PC-3 (cell line): Measurements from ENCODE around the gene PSMB2. TPM values are rescaled to one million over a fixed set of nuclear protein-coding genes. Genes with fewer than 3 reads are reported as not detected.

ENCODE experiments used
- ATAC-seq: fragments of 200-7000 bp; cut with Tn5 transposase; 2 replicates; pipeline ENCODE4 v1.9.1; 2020; ENCODE audit warnings: mild to moderate bottlenecking, moderate library complexity
- BruUV-seq: library from RNA; stranded (reverse); fragments of 400-500 nt; replicated peaks from 2 replicates; lab custom pipeline; 2021; lab: Mats Ljungman, UMichigan
- CTCF ChIA-PET: fragments of 300-600 bp; sonication (Branson Sonifier 250); formaldehyde crosslinking; loops from one replicate; lab custom pipeline; 2022; ENCODE audit warnings: antibody characterized with exemption; lab: Charles Lee
- POLR2A ChIA-PET: fragments of 300-600 bp; sonication (Branson Sonifier 250); formaldehyde crosslinking; loops from one replicate; lab custom pipeline; 2022; ENCODE audit warnings: antibody characterized with exemption; ENCODE audit not compliant: unreplicated experiment; lab: Charles Lee
- DNase-seq: peaks from one replicate; pipeline ENCODE4 v3.0.0-alpha.2; 2015
- H2AFZ ChIP-seq: fragments of 300-600 bp; sonication (generic); 2 replicates; pipeline ENCODE4 v1.6.0; 2016; ENCODE audit warnings: antibody characterized with exemption, low read length
- H3F3A ChIP-seq: fragments of 300-600 bp; sonication (generic); one replicate; pipeline ENCODE4 v1.6.0; 2017; ENCODE audit warnings: antibody characterized with exemption, low read length, control low read depth, mild to moderate bottlenecking; ENCODE audit not compliant: unreplicated experiment
- H3K27ac ChIP-seq: fragments of 300-600 bp; sonication (generic); 2 replicates; pipeline ENCODE4 v1.5.1; 2016; ENCODE audit warnings: mild to moderate bottlenecking, low read length
- H3K27me3 ChIP-seq: fragments of 300-600 bp; sonication (generic); 2 replicates; pipeline ENCODE4 v1.6.1; 2016; ENCODE audit warnings: low read length, mixed read lengths
- H3K36me3 ChIP-seq: fragments of 300-600 bp; sonication (generic); 2 replicates; pipeline ENCODE4 v1.6.1; 2016; ENCODE audit warnings: low read depth, mixed run types, low read length, mixed read lengths
- H3K4me1 ChIP-seq: fragments of 300-600 bp; sonication (generic); 2 replicates; pipeline ENCODE4 v1.5.1; 2016; ENCODE audit warnings: low read length; ENCODE audit not compliant: insufficient read depth
- H3K4me2 ChIP-seq: fragments of 300-600 bp; sonication (generic); 2 replicates; pipeline ENCODE4 v1.6.0; 2016; ENCODE audit warnings: low read length
- H3K4me3 ChIP-seq: fragments of 300-600 bp; sonication (generic); 2 replicates; pipeline ENCODE4 v1.5.1; 2016; ENCODE audit warnings: mild to moderate bottlenecking, low read length, mixed read lengths
- H3K79me2 ChIP-seq: fragments of 300-600 bp; sonication (generic); 2 replicates; pipeline ENCODE4 v1.6.1; 2017; ENCODE audit warnings: low read length, mixed read lengths
- H3K9ac ChIP-seq: fragments of 300-600 bp; sonication (generic); 2 replicates; pipeline ENCODE4 v1.6.0; 2016; ENCODE audit warnings: mild to moderate bottlenecking, low read length
- H3K9me2 ChIP-seq: fragments of 300-600 bp; sonication (generic); replicated peaks from 2 replicates; pipeline ENCODE4 v1.6.1; 2016; ENCODE audit warnings: mixed run types, low read length, mixed read lengths
- H3K9me3 ChIP-seq: fragments of 300-600 bp; sonication (generic); 2 replicates; pipeline ENCODE4 v1.6.1; 2016; ENCODE audit warnings: low read length, mixed read lengths
- H4K20me1 ChIP-seq: fragments of 300-600 bp; sonication (generic); 2 replicates; pipeline ENCODE4 v1.6.1; 2016; ENCODE audit warnings: low read length, mixed read lengths
- EZH2 ChIP-seq: fragments of 300-600 bp; sonication (generic); IDR thresholded peaks from one replicate; pipeline ENCODE4 v1.6.1; 2017; ENCODE audit warnings: antibody characterized with exemption, mild to moderate bottlenecking, low read length; ENCODE audit not compliant: unreplicated experiment
- EZH2phosphoT487 ChIP-seq: fragments of 300-600 bp; sonication (generic); IDR thresholded peaks from 2 replicates; pipeline ENCODE4 v1.6.1; 2018; ENCODE audit warnings: mild to moderate bottlenecking, antibody characterized with exemption, low read length, borderline replicate concordance
- intact Hi-C: fragments of 100-400 bp; cut with micrococcal nuclease; formaldehyde crosslinking; loops from 2 replicates; pipeline ENCODE4 v1.9.0; 2023
- total RNA-seq: library from RNA; depleted of rRNA; stranded (reverse); fragments of >200 nt; gene quantifications from 2 replicates; pipeline ENCODE4 v1.2.3, GENCODE V29; 2014
- TF ChIP-seq, protein P1 (sequence below): fragments of 300-600 bp; sonication (generic); conservative IDR thresholded peaks from 2 replicates; pipeline ENCODE4 v1.5.1; 2017; ENCODE audit warnings: antibody characterized with exemption, low read depth, mild to moderate bottlenecking, low read length

PSMB2 gene
- total RNA-seq, 1 experiment from 2014 or later: 61.2 TPM

- H3K9me3 ChIP-seq: no peaks in the 10 kb centered on the region
- no peak overlapping the region for H3K9ac ChIP-seq
- no peaks in the 10 kb centered on the region for H3F3A ChIP-seq
- no peaks in the 10 kb centered on the region for H4K20me1 ChIP-seq
- POLR2A ChIA-PET: no interaction called here
- no peaks in the 10 kb centered on the region for H3K4me1 ChIP-seq
- H2AFZ ChIP-seq: no peak overlapping the region
- no peak for DNase-seq
- H3K4me2 ChIP-seq: no peak overlapping the region
- CTCF ChIA-PET: no interaction called here
- no TSS peak for BruUV-seq
- ATAC-seq: no peak
- no peaks in the 10 kb centered on the region for H3K79me2 ChIP-seq
- H3K27ac ChIP-seq: no peak overlapping the region
- peaks cover 21% of the 10 kb centered on the region for H3K27me3 ChIP-seq
- no peaks in the 10 kb centered on the region for H3K36me3 ChIP-seq
- no peaks in the 10 kb centered on the region for H3K9me2 ChIP-seq
- intact Hi-C loops: no loop called here
- H3K4me3 ChIP-seq: no peak overlapping the region
- TF ChIP-seq EZH2phosphoT487: no peak
- TF ChIP-seq, protein P1, sequence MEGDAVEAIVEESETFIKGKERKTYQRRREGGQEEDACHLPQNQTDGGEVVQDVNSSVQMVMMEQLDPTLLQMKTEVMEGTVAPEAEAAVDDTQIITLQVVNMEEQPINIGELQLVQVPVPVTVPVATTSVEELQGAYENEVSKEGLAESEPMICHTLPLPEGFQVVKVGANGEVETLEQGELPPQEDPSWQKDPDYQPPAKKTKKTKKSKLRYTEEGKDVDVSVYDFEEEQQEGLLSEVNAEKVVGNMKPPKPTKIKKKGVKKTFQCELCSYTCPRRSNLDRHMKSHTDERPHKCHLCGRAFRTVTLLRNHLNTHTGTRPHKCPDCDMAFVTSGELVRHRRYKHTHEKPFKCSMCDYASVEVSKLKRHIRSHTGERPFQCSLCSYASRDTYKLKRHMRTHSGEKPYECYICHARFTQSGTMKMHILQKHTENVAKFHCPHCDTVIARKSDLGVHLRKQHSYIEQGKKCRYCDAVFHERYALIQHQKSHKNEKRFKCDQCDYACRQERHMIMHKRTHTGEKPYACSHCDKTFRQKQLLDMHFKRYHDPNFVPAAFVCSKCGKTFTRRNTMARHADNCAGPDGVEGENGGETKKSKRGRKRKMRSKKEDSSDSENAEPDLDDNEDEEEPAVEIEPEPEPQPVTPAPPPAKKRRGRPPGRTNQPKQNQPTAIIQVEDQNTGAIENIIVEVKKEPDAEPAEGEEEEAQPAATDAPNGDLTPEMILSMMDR: no peak
- no peak for TF ChIP-seq EZH2
Observed at GRCh38 chr1:35663434-35663833, 22.1 kb upstream of the PSMB2 start.

GRCh38 chr1:35661474-35661795 lies 20.1 kb upstream of the PSMB2 start:
- no peaks in the 10 kb centered on the region for H3K36me3 ChIP-seq
- no peaks in the 10 kb centered on the region for H3K79me2 ChIP-seq
- no peaks in the 10 kb centered on the region for H3K9me3 ChIP-seq
- H3K9ac ChIP-seq: no peak overlapping the region
- no peak overlapping the region for H3K4me3 ChIP-seq
- no peak for TF ChIP-seq EZH2phosphoT487
- TF ChIP-seq EZH2: no peak
- TF ChIP-seq, protein P1: no peak
- DNase-seq: no peak
- H3K4me1 ChIP-seq: peaks cover 8% of the 10 kb centered on the region
- intact Hi-C loops: no loop called here
- no peaks in the 10 kb centered on the region for H3K9me2 ChIP-seq
- no TSS peak for BruUV-seq
- peaks cover 8% of the 10 kb centered on the region for H3K27me3 ChIP-seq
- CTCF ChIA-PET: no interaction called here
- ATAC-seq: no peak
- H3F3A ChIP-seq: no peaks in the 10 kb centered on the region
- no peaks in the 10 kb centered on the region for H4K20me1 ChIP-seq
- H3K4me2 ChIP-seq: no peak overlapping the region
- H3K27ac ChIP-seq: no peak overlapping the region
- H2AFZ ChIP-seq: no peak overlapping the region
- POLR2A ChIA-PET: no interaction called here

GRCh38 chr1:35660581-35661473 lies 19.5 kb upstream of the PSMB2 start:
- no peak overlapping the region for H3K27ac ChIP-seq
- no peaks in the 10 kb centered on the region for H3K36me3 ChIP-seq
- no peaks in the 10 kb centered on the region for H3K9me2 ChIP-seq
- ChIA-PET POLR2A (no interaction called here), CTCF (interaction anchor here (0.7 kb wide), 1 partner anchor 54 kb away, joined by 3 read pairs; no protein-coding TSS in a partner anchor)
- ATAC-seq (no peak), DNase-seq (peak; percentile 25)
- no peaks in the 10 kb centered on the region for H3F3A ChIP-seq
- H3K9me3 ChIP-seq: no peaks in the 10 kb centered on the region
- H3K4me2 ChIP-seq: no peak overlapping the region
- no TSS peak for BruUV-seq
- H2AFZ ChIP-seq: no peak overlapping the region
- no peak overlapping the region for H3K9ac ChIP-seq
- intact Hi-C loops: no loop called here
- H4K20me1 ChIP-seq: no peaks in the 10 kb centered on the region
- H3K27me3 ChIP-seq: peaks cover 2% of the 10 kb centered on the region
- no peak overlapping the region for H3K4me3 ChIP-seq
- TF ChIP-seq EZH2phosphoT487: no peak
- TF ChIP-seq, protein P1: no peak
- TF ChIP-seq EZH2: no peak
- peaks cover 13% of the 10 kb centered on the region for H3K4me1 ChIP-seq
- no peaks in the 10 kb centered on the region for H3K79me2 ChIP-seq
